Measurements from ENCODE around the gene CHTOP. TPM values are rescaled to one million over a fixed set of nuclear protein-coding genes. Genes with fewer than 3 reads are reported as not detected.
A peak's percentile ranks its signal among the peaks of the same experiment; 100 is the strongest.

CHTOP gene
- total and polyA plus RNA-seq, 2 of the 8 experiments (the other 6 are each of a cell fraction or from before 2014, with no cell fraction given) = 84.6 to 104 TPM

DNA sequence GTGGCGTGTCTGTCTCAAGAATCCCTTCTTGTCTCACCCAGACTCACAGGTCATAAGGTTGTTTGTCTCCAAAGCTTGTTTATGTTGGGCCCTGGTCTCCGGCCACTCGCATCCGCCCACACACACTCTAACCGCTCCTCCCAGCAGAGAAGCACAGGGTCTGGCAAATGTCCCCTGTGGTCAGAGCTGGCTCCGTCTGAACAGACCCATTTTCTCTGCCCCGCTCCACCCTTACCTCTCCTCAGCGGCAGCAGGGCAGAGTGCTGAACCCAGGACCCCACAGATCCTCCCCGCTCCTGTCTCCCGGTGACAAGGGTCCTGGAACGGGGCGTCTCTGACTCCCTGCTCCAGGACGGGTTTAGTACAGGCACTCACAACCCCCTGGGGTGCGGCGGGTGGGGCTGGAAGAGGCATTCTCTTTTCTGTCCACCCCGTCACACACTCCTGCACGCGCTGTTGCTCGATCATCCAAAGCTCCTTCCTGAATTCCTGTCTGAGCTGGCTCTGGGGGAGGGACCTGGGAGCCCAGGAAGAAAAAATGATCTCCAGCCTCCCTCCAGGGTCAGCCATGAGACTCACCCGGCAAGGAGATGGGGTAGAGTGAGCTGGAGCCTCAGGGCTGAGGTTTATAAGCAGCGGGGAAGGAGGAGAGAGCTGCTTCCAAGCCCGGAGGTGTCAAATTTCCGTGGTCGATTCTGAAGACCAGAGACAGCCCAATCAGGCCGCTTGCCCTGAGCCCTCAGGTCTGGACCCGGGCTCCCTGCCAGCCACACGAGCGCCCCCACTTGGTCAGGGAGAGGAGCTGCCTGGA lies 6.8 kb upstream of the CHTOP start, which contains the start of gene S100A13 (continued):
- TF ChIP-seq TCF12 (IDR thresholded peaks at IDR 0.05; ENCODE audit: low read depth, low read length) = no peak
- peak; percentile 57; the same call in 1 of the 2 replicates for TF ChIP-seq JUND (IDR thresholded peaks at IDR 0.05; ENCODE audit: low read length)
- peak; percentile 79 for TF ChIP-seq ASH2L (IDR thresholded peaks at IDR 0.05; ENCODE audit: low read length)
- peak; percentile 63; the same call in 1 of the 2 replicates for TF ChIP-seq YY1 (IDR thresholded peaks at IDR 0.05; ENCODE audit: low read depth, low read length)
- TF ChIP-seq ATF3 (IDR thresholded peaks at IDR 0.05; ENCODE audit: insufficient read depth, low read depth, low read length) = no peak
- no peak for TF ChIP-seq BCL11A (IDR thresholded peaks at IDR 0.05; ENCODE audit: low read depth in 2 of 2, low read length in 2 of 2)
- no peak for TF ChIP-seq SAP30 (IDR thresholded peaks at IDR 0.05; ENCODE audit: insufficient read depth, insufficient replicate concordance, low read length)
- no peak for TF ChIP-seq CHD1 (IDR thresholded peaks at IDR 0.05; ENCODE audit: low read depth, low read length)
- no peak for TF ChIP-seq JUN (IDR thresholded peaks at IDR 0.05; ENCODE audit: low read depth, low read length)
- no peak for TF ChIP-seq CBX5 (IDR thresholded peaks at IDR 0.05; ENCODE audit: low read depth, low read length)
- peak; percentile 94 to 98 for TF ChIP-seq POLR2A (IDR thresholded peaks at IDR 0.05; ENCODE audit: control extremely low read depth in 1 of 2, low read depth in 2 of 2, low read length in 2 of 2)
- TF ChIP-seq NANOG (IDR thresholded peaks at IDR 0.05; ENCODE audit: insufficient read depth, low read depth, low read length, poor library complexity, severe bottlenecking) = no peak
- TF ChIP-seq TBP (IDR thresholded peaks at IDR 0.05; ENCODE audit: low read depth, low read length) = peak; percentile 97
- TF ChIP-seq EP300 (IDR thresholded peaks at IDR 0.05; ENCODE audit: borderline replicate concordance in 1 of 2, low read depth in 2 of 2, low read length in 2 of 2) = no peak
- TF ChIP-seq SRF (IDR thresholded peaks at IDR 0.05; ENCODE audit: low read depth, low read length) = 0 out of 2 replicates have a peak, but pooled peaks have one; percentile 3
- no peak for TF ChIP-seq SUZ12 (IDR thresholded peaks at IDR 0.05; ENCODE audit: low read length)
- TF ChIP-seq SP4 (IDR thresholded peaks at IDR 0.05; ENCODE audit: low read length) = no peak
- peak; percentile 98 for TF ChIP-seq TAF1 (IDR thresholded peaks at IDR 0.05; ENCODE audit: low read depth, low read length)
- no peak for TF ChIP-seq CBX8 (IDR thresholded peaks at IDR 0.05; ENCODE audit: borderline replicate concordance, low read depth, low read length)
- TF ChIP-seq KDM5A (IDR thresholded peaks at IDR 0.05; ENCODE audit: low read length) = no peak
- no peak for TF ChIP-seq SP2 (IDR thresholded peaks at IDR 0.05; ENCODE audit: low read length)
- TF ChIP-seq RFX5 (IDR thresholded peaks at IDR 0.05; ENCODE audit: borderline replicate concordance, low read depth, low read length) = 0 out of 2 replicates have a peak, but pooled peaks have one; percentile 38
- peak; percentile 92 for TF ChIP-seq TAF7 (optimal IDR thresholded peaks at IDR 0.05; ENCODE audit: borderline replicate concordance, low read depth, low read length)
- peak; percentile 48; the same call in 1 of the 2 replicates for TF ChIP-seq SP1 (IDR thresholded peaks at IDR 0.05; ENCODE audit: low read depth, low read length)
- no peak for TF ChIP-seq POU5F1 (IDR thresholded peaks at IDR 0.05; ENCODE audit: low read depth, low read length)
